Stimulated activated CD4-positive, alpha-beta T cell treated with anti-CD3 and anti-CD28 coated beads, TNF-alpha, amount 100 ng/mL, for 4 hours (primary cell): Measurements from ENCODE around the gene ADAM8.
A peak's percentile ranks its signal among the peaks of the same experiment; 100 is the strongest.

ENCODE experiments used
- DNase-seq, 3 experiments: peaks; one replicate each; pipeline ENCODE4 v3.0.0-alpha.2; 2020; ENCODE audit warnings: low read depth in 3 of 3

The ADAM8 gene

DNA sequence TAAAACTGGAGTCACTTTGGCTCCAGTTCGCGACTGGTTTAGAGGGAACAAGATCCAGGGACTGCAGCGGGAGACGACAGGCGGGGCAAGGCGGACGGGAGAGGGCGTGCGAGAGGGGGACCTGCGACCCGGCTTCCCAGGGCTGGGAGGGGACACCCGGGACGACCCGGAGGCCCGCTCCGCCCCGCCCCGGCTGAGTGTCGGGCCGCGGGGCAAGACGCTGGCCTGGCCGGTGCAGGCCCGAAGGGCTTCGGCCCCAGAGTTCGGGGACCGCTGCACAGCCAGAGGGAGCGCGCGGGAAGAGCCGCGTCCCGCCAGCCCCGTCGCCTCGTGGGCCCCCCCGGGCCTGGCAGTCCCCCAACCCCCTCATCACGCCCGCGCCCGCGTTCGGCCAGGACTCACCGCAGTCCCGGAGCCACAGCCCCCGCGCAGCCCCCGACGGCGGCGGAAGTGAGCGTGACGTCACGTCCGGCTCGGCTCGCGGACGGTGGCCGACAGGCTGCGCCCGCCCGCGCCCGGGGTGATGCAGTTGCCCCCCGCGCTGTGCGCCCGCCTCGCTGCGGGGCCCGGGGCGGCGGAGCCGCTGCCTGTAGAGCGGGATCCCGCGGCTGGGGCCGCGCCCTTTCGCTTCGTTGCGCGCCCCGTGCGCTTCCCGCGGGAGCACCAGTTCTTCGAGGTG is 31.9 kb upstream of the ADAM8 start, which contains the start of the genes TUBGCP2 and ZNF511:
TUBGCP2 (minus strand) TSS at position 452 of the 679 bp plus-strand sequence. CDS start 5,931 bp downstream, outside the sequence.
ZNF511 (plus strand) TSS at position 494 of the 679 bp plus-strand sequence; CDS start at position 524, 30 bp downstream.
- peak; percentile 80 to 88 (median 84) for DNase-seq

GRCh38 chr10:133307776-133308420 is 31.2 kb upstream of the ADAM8 start:
- peak; percentile 62 to 80 (median 71) for DNase-seq

DNA sequence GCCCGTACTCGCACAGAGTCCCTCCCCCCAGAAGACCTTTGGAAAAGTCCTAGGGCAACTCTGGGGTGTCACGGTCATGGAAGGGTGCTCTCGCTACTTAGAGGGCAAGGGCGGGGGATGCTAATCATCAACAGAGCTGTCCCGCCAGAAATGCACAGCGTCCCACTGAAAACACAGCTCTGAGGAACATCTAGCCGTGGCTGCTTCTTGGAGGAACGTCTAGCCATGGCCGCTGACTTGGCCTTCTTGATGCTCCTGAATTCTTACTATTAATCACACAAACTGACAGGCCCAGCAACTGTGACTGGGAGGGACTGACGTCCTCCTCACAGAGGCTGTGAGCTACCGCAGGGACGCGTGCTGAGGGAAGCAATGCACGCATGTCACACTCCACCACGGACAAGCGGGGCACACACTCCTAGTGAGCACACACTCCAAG is 30.3 kb upstream of the ADAM8 start:
- no peak for DNase-seq

GRCh38 chr10:133306097-133306476 is 29.4 kb upstream of the ADAM8 start:
- DNase-seq, result no peak

DNA sequence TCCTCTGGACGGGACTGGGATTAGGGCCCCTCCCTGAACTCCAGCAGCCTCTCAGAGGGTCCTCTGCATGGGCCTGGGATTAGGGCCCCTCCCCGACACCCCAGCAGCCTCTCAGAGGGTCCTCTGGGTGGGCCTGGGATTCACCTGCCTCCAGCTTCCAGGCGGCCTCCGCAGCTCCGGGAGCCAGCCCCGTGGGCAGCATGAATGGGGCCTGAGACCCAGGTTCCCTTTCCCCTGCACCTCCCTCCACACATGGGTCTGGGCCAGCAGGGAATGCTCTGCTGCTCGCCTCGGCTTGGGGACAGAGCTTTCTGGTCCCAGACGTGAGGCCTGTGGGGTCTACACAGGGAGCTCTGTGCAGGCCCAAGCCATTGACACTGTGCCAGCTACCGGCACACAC is 26.5 kb upstream of the ADAM8 start:
- no peak for DNase-seq

GRCh38 chr10:133302230-133302629 is 25.6 kb upstream of the ADAM8 start:
- no peak for DNase-seq

DNA sequence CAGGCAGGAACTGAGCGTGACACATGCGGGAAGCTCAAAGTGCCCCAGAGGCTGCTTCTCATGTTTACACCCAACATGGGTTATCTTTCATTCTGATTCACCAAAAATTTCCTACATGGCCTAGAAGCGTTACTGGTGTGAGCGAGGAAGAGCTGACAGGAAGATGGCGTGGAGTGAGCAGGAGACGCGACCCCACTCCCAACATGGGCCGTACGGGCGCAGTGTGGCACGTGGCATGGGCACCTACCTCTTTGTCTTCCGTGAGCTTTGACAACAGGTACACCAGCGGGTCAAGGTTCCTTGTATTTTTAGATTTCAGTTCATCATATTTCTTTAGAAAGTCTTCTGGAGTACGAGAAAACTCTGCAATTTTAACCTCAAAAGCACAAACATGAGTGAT is 23.1 kb upstream of the ADAM8 start:
- no peak for DNase-seq

- DNase-seq, result no peak
Measured at GRCh38 chr10:133299224-133299623, 22.6 kb upstream of the ADAM8 start.

DNA sequence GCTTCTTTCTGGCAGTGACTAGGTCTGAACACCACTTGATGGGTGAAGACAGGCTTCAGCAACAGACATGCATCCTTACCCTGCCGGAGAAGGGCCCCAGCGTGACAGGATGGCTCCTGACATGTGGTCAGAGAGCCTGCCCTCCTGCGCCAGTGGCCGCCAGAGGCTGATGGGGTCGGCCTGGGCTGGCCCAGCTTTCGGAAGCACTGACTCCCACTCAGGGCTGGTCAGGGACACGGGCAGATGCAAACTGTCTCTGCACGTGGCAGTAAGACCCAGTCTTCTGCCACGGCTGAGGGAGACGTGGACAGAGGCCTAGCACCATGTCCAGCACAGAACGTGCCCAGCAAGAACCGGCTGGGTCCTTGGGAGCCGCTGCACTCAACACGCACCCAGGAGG is 21.8 kb upstream of the ADAM8 start:
- no peak for DNase-seq

DNA sequence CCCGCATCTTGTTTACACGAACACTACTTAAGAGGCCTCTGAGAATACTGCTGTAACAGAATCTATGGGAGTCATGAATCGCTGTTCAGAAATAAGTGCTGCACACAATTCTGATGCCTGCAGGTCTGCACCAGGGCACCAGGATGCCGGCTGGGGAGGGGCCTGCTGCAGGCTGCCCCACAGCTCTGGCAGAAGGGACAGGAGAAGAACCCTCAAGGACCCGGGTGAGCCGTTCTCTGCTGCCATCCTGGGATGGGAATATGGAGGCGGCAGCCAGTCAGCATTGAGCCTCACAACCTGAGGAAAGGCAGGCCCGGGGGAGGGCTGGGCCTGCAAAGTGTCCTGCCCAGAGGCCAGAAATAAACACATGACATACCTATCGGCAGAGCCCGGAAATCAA is 20.8 kb upstream of the ADAM8 start:
- no peak for DNase-seq

- no peak for DNase-seq
Measured at GRCh38 chr10:133295426-133296320, 19.0 kb upstream of the ADAM8 start.

DNA sequence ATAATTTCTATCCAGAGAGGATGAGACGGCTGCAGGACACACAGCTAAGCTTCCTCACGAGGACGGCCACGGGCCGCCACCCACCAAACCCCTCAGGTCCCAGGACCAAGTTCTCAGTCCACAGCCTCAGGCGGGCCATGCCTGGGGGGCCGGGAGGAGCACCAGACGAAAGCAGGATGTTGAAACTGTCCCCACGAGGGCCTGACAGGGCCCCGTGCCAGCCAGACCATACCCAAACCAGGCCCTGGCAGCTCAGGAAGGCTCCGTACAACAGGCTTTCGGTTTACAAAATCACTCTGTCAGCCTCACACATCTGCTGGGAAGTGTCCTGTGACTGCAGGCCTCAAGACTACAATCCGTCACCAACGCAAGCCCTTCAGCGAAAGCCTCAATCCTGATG is 17.5 kb upstream of the ADAM8 start:
- no peak for DNase-seq

- DNase-seq, result no peak
Measured at GRCh38 chr10:133293810-133294119, 17.1 kb upstream of the ADAM8 start.

- no peak for DNase-seq
Measured at GRCh38 chr10:133292919-133293809, 16.5 kb upstream of the ADAM8 start.

DNA sequence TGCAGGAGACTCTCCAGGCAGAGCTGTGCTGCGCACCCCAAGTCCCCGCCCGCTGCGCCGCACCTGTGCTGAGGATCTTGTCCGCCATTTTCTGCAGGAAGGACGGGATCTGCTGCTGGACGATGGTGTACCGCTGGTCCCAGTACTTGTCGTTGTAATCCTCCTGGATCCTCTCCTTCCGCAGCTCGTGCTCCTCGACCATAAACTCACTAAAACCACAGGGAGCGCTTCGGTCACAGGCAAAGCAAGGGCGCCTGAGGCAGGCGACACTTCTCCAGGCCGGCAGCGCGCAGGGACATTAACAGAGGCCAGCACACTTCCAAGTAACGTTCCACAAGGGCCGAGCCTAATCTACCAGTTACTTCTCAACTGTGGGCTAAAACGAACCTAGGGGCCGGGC is 13.1 kb upstream of the ADAM8 start:
- DNase-seq, result no peak

DNA sequence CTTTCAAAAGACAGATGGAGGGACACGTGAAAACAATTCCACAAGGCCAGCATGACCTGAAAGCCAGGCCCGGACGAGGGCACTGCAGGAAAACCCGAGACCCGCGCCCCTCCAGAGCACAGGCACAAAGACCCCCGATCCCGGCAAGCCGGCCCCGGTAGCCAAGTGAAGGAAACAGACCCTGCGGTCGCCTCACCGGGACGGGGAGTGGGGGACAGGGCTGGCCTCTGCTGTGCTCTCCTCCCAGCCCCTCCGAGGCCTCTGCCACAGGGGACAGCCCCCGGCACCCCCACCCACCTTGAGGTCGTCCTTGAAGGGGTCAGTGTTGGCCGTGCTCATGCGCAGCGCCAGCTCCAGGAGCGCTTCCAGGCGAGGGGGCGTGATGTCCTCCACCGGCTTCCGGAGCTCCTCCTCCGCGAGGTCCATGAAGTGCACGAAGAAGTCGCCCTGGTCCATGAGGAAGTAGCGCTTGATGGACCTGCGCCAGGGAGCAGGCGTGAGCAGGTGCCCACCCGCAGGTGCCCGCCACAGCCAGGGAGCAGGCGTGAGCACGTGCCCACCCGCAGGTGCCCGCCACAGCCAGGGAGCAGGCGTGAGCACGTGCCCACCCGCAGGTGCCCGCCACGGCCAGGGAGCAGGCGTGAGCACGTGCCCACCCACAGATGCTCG is 11.3 kb upstream of the ADAM8 start:
- DNase-seq, result no peak

DNA sequence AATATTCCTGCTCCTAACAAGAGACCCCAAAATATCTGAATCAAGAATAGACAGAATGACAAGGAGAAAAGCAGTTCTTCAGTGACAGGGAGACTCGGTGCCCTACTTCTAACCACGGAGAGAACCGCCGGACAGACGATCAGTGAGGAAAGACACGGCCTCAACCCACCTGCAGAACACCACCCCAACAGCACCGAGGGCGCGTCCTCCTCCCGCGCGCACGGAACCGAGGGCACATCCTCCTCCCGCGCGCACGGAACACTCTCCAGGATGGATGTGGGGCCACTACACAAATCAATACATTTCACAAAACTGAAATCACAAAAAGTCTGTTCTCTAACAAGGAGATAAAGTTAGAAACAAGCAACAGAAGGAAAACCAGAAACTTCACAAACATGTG is 9.7 kb upstream of the ADAM8 start:
- DNase-seq, result no peak

GRCh38 chr10:133285217-133285616 is 8.5 kb upstream of the ADAM8 start:
- DNase-seq, result no peak

- DNase-seq, result no peak
Measured at GRCh38 chr10:133283931-133284330, 7.3 kb upstream of the ADAM8 start.

- no peak for DNase-seq
Measured at GRCh38 chr10:133282846-133283390, 6.2 kb upstream of the ADAM8 start.
